Cortex of kidney (tissue), 1 donor: ENCODE data around the gene MARK3.
"Not testable (repeated sequence)": the region's sequence is repeated elsewhere in the genome, so short reads cannot be mapped to it uniquely, and the experiment has no call there.

Source experiments
- DNase-seq: peaks from one replicate; lab custom pipeline; 2025; lab: John Stamatoyannopoulos, UW

The MARK3 gene

DNA sequence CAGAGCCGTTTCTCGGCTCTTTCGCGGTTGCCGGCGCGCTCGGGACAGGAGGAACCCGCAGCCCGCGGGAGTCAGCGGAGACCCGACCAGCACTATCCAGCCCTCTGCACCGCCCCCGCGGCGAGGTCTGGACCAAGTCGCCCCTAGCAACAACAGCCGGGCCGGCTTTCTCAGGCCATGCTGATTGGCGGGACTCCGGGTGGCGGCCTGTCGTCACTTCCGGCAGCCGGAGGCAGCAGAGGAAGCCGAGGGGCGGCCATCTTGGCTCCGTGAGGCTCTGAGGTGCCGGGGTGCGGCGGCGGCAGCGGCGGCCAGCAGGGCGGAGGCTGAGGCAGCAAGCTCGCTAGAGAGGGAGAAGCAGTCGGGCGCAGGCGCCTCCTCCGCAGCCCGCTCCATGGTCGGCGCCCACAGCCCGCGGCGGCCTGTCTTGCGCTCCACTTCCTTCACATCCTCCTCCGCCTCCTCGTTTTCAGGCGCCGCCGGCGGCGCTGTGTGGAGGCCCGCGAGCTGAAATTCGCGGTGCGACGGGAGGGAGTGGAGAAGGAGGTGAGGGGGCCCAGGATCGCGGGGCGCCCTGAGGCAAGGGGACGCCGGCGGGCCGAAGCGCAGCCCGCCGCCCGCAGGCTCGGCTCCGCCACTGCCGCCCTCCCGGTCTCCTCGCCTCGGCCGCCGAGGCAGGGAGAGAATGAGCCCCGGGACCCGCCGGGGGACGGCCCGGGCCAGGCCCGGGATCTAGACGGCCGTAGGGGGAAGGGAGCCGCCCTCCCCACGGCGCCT is at the start of gene MARK3:
TSS of gene MARK3 (plus strand) at position 264 of the 777 bp plus-strand sequence. CDS start 615 bp downstream, outside the sequence.
- peak; percentile 80 for DNase-seq

DNA sequence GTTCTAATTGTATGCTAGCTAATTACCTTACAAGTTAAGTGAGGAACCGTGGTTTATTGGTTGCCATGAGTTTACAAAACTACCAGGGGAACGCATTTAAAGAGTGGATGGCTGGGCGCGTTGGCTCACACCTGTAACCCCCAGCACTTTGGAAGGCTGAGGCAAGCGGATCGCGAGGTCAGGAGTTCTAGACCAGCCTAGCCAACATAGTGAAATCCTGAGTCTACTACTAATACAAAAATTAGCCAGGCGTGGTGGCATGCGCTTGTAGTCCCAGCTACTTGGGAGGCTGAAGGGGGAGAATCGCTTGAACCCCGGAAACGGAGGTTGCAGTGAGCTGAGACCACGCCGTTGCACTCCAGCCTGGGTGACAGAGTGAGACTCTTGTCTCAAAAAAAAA is 49.0 kb upstream of the MARK3 start:
- no peak for DNase-seq

DNA sequence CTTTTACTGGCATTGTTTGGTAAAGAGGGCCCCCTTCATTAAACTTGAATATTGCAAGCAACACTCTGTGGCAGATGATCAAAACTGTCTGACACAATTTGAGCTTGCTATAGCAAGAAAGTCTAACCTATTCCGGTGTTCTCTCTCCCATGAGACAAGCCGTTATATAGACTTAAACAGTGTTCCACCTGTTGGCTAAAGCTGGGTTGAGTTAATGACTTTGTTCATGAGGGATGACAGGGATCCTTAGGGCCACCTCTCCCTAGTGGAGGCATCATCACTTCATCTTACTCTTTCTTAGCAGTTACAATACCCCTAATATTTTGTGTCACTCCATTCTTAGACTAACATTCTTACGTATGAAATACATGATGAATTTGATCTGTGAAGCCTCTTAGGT is 47.4 kb upstream of the MARK3 start:
- no peak for DNase-seq

- no peak for DNase-seq
These were observed 45.7 kb upstream of the MARK3 start for GRCh38 chr14:103339561-103339960.

DNA sequence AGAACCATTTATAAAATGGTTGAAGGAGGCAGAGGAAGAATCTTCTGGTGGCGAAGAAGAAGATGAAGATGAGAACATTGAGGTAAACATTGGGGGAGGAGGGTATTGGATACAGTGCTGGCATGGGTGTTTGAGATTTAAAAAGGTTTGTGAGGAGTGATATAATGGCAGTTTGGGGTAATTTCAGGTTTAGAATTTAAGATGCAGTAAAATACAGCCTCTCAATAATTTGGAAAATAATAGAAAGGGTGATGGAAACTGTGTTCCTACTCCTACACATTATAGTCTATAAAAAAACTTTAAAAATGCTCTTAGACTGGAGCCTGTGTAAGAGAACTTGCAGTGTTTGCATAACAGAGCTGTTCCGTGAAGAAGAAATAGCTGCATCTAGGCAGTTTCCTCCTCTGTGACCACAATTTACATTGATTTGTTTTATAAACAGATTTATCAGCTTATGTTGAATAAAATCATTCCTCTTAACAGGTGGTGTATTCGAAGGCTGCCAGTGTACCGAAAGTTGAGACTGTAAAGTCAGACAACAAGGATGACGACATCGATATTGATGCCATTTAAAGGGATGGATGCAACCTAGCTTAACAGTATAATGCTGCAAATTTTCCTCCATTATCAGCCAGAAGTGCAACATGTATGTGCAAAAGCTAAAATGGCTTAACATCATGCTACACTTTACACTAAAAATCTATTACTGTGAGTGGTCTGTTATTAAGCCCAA is 44.6 kb upstream of the MARK3 start:
- no peak for DNase-seq

DNA sequence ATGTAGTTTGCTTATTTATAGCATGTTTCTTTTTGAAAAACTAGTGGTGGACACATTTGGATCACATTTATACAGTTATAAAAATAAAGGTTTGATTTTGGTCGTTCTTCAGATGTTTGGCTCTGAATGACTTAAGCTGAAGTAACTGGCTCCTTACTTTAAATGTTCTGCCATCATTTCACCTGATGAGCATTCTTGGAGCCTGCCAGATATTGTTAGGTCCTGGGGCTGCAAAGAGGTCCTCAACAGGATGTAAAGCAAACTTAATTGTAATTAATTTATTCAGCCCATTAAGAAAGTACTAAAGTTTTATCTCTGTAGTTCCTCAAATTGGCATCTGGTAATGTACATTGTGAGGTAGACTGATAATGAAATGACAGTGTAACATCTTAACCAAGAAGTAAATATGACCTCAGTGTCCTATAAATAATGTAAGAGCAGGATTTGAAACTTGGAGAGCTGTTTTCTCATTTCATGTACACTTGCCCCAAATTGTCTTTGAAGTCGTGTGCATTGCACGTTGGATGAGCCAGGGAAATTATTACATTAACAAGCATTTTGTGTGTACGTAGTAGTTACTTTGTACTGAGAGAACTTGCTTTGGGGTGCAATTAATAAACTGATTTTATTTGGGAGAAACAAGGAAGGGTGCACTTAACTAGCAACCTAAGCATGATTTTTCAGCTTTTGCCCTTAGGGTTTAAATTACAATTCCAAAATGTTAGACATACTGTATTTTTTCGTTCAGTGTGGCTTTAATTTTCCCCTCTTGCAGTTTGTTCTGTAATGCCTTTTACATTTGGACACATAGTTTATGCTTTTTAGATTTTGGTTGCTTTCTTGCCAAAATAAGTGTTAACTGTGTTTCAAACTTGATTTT is 43.7 kb upstream of the MARK3 start:
- no peak for DNase-seq

GRCh38 chr14:103343164-103343879 is 41.9 kb upstream of the MARK3 start:
- no peak for DNase-seq

DNA sequence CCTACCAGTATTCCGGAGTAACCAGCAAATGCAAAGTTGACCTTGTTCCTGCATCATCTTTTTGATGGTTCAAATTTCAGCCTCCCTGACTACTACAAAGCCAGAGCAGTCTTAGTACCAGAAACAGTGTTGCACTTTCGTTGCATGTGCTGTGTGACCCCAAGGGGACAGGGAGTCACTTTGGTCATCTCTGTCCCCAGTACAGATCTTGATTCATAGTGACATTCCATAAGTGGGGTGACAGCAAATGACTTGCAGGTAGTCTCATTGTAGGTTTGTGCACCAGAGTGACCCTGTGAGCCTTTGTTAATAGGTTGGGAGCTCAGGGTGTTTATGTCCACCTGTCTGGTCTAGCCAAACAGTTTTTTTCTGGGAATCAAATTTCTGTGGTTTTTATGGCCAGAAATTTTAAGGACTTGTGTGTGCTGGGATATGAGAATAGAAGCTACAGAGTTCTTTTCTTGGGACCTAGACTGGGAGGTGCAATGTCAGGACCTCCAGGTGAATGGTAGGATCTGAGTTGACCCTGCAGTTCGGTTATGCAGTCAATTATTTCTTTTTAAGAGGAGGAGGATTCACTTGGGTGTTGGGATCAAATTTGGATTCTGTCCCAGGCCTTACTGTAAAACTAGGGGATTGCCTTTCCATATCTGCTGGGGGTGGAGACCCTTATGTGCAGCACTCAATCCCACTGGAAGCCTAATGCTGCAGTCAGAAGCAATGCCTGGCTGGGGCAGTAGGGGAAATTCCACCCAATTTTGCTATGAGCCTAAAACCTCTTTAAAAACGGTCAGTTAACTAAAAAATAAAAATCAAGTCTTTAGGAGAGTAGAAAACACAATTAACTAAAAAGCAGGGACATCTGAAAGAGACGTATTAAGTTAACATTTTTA is 41.1 kb upstream of the MARK3 start:
- no peak for DNase-seq

DNA sequence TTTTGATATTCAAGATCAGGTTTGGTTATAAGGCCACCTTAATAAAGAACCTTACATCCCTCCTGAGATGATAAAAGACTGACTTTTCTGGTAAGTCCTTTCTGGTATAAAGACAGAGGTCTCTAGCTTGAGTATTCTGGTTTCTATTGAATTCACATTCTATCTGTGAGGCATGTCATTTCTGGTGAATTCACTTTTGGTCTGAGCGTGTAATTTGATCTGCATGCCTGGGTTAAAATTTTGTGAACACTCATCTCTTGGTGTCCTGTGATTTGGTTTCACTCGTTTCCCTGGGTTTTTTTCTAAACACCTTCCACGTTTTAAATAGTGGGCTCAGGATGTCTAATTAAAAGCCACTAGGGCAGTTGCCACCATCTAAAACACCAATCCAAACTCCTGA is 38.9 kb upstream of the MARK3 start:
- DNase-seq: no peak

DNA sequence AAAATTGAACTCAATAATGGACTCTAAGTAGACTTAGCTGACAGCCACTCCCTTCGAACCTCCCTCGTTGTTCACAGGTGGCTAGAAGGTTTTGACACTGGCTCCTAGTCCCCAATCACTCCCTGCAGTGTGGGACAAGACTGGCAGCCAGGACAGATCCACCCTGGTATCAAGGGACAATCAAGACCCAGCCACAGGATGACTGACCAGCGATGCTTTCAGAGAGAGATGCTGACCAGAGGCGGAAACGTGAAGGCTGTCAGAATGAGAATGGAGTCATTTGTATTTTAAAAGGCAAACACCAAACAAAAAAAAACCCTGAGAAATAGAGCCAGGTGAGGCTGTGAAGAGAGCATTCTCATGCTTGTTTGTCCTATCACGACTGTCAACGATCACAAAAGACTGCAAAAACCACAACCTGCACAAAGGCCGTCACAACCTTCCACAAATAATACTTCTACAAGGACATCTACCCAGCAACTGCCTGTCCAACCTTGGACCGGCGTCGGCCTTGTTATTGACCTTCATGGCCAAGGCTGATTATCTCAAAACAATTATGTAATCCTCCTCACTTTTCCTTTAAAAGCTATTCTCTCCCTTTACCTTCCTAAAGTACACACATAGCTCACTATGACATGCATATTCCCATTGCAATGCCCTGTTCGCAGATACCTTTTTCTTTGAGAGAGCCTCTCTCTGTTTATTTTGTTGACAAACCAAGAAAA is 38.0 kb upstream of the MARK3 start:
- DNase-seq: no peak

DNA sequence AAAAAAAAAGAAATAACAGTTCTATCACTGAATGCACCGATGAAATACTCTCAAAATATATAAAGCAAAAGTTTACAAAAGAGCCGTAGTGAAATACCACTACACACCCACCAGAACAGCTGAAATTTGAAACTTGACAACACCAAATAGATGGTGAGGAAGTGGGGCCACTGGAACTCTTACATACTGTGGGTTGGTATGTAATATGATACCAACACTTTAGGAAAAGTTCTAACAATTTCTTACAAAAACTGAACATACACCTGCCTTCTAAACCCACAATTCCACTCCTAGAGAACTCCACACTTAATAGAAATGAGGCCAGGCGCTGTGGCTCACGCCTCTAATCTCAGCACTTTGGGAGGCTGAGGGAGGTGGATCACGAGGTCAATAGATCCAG is 37.1 kb upstream of the MARK3 start:
- DNase-seq: no peak

DNA sequence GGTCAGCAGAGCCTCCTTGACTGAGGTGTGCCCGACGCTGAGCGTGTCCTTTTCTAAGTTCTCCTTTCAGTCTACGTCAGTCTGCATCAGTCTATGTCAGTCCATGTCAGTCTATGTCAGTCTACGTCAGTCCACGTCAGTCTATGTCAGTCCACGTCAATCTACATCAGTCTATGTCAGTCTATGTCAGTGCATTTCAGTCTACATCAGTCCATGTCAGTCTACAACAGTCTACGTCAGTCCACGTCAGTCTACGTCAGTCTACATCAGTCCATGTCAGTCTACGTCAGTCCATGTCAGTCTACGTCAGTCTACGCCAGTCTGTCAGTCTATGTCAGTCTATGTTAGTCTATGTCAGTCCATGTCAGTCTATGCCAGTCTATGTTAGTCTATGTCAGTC is 35.2 kb upstream of the MARK3 start:
- no peak for DNase-seq

GRCh38 chr14:103353362-103353761 is 31.9 kb upstream of the MARK3 start:
- DNase-seq: no peak

DNA sequence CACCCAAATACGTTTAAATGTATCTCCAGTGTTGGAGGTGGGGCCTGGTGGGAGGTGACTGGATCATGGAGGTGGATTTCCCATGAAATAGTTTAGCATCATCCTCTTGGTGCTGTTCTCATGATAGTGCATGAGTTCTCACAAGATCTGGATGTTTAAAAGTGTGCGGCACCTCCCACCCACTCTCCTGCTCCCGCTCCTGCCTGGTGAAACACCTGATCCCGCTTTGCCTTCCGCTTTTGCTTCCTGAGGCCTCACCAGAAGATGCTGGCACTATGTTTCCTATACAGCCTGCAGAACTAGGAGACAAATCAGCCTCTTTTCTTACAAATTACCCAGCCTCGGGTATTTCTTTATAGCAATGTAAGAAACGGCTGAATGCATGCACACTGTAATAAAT is 31.1 kb upstream of the MARK3 start:
- no peak for DNase-seq

- DNase-seq: no peak
These were observed 29.1 kb upstream of the MARK3 start for GRCh38 chr14:103356024-103356682.

DNA sequence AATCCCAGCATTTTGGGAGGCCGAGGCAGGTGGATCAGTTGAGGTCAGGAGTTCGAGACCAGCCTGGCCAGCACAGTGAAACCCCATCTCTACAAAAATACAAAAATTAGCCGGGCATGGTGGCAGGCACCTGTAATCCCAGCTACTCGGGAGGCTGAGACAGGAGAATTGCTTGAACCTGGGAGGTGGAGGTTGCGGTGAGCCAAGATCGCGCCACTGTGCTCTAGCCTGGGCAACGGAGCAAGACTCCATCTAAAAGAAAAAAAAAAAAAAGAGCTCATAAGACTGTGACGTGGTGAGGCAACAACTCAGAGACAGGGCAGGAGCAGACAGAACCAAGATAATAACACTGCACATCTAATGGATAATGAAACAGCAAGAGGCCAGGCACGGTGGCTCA is 27.7 kb upstream of the MARK3 start:
- DNase-seq: not testable (repeated sequence)

GRCh38 chr14:103360548-103360947 is 24.7 kb upstream of the MARK3 start:
- DNase-seq: no peak

GRCh38 chr14:103361867-103362266 is 23.3 kb upstream of the MARK3 start:
- no peak for DNase-seq

DNA sequence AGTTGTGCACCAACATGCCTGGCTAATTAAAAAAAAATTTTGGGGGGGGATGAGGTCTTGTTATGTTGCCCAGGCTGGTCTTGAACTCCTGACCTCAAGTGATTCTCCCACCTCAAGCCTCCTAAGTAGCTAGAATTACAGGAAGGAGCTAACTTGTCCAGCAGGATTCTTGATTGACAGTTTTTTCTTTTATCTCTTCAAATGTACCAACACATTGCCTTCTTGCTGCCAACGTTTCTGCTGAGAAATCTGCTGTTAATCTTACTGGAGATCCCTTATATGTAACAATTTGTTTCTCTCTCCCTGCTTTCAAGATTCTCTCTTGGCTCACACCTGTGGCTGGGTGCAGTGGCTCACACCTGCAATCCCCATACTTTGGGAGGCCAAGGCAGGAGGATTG is 22.4 kb upstream of the MARK3 start:
- DNase-seq: no peak

- no peak for DNase-seq
These were observed 18.5 kb upstream of the MARK3 start for GRCh38 chr14:103366741-103367140.
